ENCODE measurements around the gene STAT4. TPM values are rescaled to one million over a fixed set of nuclear protein-coding genes. Genes with fewer than 3 reads are reported as not detected.
A peak's percentile ranks its signal among the peaks of the same experiment; 100 is the strongest.

Gene STAT4
- total RNA-seq, 2 experiments from 2014 or later: 77.1 to 83.0 TPM

- ATAC-seq (ENCODE audit: poor library complexity) (no peak), DNase-seq (no peak)
- peaks cover 94% of the 10 kb centered on the region for H3K36me3 ChIP-seq (ENCODE audit: insufficient read depth, low read length)
- CTCF ChIA-PET: no interaction called here
- peak overlapping the region; percentile 48 for H3K27ac Mint-ChIP-seq
- H3K27ac ChIP-seq (ENCODE audit: low read depth in 1 of 2, low read length in 2 of 2): no peak overlapping the region
- H3K27me3 Mint-ChIP-seq: no peaks in the 10 kb centered on the region
- H3K9me3 Mint-ChIP-seq: no peaks in the 10 kb centered on the region
- peaks cover 41% of the 10 kb centered on the region for H3K4me1 ChIP-seq (ENCODE audit: insufficient read depth, low read length)
- H3K36me3 Mint-ChIP-seq (ENCODE audit: low read depth): peaks cover 96% of the 10 kb centered on the region
- no peaks in the 10 kb centered on the region for H3K9me3 ChIP-seq (ENCODE audit: control insufficient read depth in 1 of 2, insufficient read depth in 1 of 2, low read length in 2 of 2)
- POLR2A ChIA-PET: interaction anchor here (1.5 to 3.1 kb wide), 3 partner anchors 14 to 59 kb away, joined by 4 to 17 read pairs (median 6); no protein-coding TSS in a partner anchor
- no peak overlapping the region for H3K4me3 Mint-ChIP-seq
- H3K27me3 ChIP-seq (ENCODE audit: control insufficient read depth in 1 of 2, insufficient read depth in 2 of 2, low read length in 2 of 2): no peaks in the 10 kb centered on the region
- TF ChIP-seq CTCF (IDR thresholded peaks at IDR 0.05): no peak
- H3K4me1 Mint-ChIP-seq (ENCODE audit: low read depth): peaks cover 87% of the 10 kb centered on the region
- intact Hi-C loops (cut with DNase I, micrococcal nuclease): no loop called here
- H3K4me3 ChIP-seq (ENCODE audit: low read length): no peak overlapping the region
Observed at GRCh38 chr2:191006297-191006696, 144.5 kb downstream of the STAT4 start.

DNA sequence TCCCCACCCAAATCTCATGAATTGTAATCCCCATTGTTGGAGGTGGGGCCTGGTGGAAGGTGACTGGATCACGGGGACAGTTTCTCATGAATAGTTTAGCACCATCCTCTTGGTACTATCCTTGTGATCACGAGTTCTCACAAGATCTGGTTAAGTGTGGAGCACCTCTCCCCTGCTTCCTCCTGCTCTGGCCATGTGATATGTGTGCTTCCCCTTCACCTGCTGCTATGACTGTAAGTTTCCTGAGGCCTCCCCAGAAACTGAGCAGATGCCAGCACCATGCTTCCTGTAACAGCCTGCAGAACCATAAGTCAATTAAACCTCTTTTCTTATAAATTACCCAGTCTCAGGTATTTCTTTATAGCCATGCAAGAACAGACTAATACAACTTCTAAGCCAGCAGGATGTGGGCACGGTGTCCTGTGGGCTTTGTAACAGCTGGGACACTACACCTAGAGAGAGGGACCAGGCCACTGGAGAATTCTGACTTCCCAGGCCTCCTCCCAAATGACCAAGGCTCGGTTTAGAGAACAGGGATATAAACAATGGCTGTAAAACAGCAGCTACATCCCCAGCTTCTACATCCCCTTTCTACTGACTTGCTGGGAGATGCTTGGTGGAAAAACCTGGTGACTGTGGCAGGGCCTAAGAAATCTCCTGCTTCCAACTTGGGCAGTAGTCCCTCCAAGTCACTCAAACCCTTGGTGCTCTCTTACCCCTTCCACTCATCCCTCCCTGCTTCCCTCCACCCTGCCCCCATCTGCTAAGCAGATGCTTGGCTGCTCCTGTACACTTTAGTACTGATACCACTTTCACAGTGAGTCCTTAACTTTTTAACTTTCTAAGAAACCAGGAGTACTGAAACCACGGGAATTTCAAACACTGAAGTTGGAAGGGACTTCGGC is 147.1 kb downstream of the STAT4 start:
- H3K27ac Mint-ChIP-seq: peak overlapping the region; percentile 48
- no peaks in the 10 kb centered on the region for H3K27me3 ChIP-seq (ENCODE audit: control insufficient read depth in 1 of 2, insufficient read depth in 2 of 2, low read length in 2 of 2)
- intact Hi-C loops (cut with DNase I, micrococcal nuclease): no loop called here
- no peaks in the 10 kb centered on the region for H3K9me3 ChIP-seq (ENCODE audit: control insufficient read depth in 1 of 2, insufficient read depth in 1 of 2, low read length in 2 of 2)
- TF ChIP-seq CTCF (IDR thresholded peaks at IDR 0.05): no peak
- no peaks in the 10 kb centered on the region for H3K27me3 Mint-ChIP-seq
- POLR2A ChIA-PET: interaction anchor here (1.0 to 5.4 kb wide), 3 partner anchors 8 to 17 kb away, joined by 3 to 29 read pairs (median 5); partner anchors contain the start of gene STAT1
- CTCF ChIA-PET: interaction anchor here (1.8 kb wide), 1 partner anchor 23 kb away, joined by 3 read pairs; no protein-coding TSS in a partner anchor
- H3K36me3 Mint-ChIP-seq (ENCODE audit: low read depth): peaks cover 100% of the 10 kb centered on the region
- H3K36me3 ChIP-seq (ENCODE audit: insufficient read depth, low read length): peaks cover 100% of the 10 kb centered on the region
- H3K4me3 ChIP-seq (ENCODE audit: low read length): no peak overlapping the region
- ATAC-seq (ENCODE audit: poor library complexity) (no peak), DNase-seq (no peak)
- H3K9me3 Mint-ChIP-seq: no peaks in the 10 kb centered on the region
- H3K4me1 ChIP-seq (ENCODE audit: insufficient read depth, low read length): peaks cover 26% of the 10 kb centered on the region
- H3K4me1 Mint-ChIP-seq (ENCODE audit: low read depth): peaks cover 76% of the 10 kb centered on the region
- peak overlapping the region; percentile 2 to 7 for H3K27ac ChIP-seq (ENCODE audit: low read depth in 1 of 2, low read length in 2 of 2)
- no peak overlapping the region for H3K4me3 Mint-ChIP-seq

DNA sequence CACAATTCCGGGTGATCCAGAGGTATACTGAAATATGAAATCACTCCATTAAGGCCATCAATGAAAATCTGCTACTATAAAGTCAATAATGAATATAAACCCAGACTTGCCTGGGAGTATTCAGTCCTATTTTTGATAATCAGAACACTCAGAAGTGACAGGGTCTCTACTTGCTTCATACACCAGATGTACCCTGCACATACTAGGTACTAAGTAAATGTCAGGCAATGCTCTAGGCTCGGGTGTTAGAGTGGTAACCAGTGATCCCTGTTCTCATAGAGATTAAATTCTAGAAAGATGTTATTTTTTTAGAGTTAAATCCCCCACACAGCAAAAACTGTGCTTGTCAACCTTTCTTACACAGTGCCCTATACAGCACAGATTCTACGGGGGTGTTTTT is 149.2 kb downstream of the STAT4 start:
- CTCF ChIA-PET: interaction anchor here (1.3 to 1.8 kb wide), 2 partner anchors 18 to 21 kb away, joined by 3 read pairs; no protein-coding TSS in a partner anchor
- Mint-ChIP-seq H3K4me1 (ENCODE audit: low read depth) (peaks cover 63% of the 10 kb centered on the region), H3K27me3 (no peaks in the 10 kb centered on the region), H3K27ac (peak overlapping the region; percentile 48), H3K4me3 (no peak overlapping the region), H3K36me3 (ENCODE audit: low read depth) (peaks cover 98% of the 10 kb centered on the region), H3K9me3 (no peaks in the 10 kb centered on the region)
- Histone ChIP-seq H3K27me3 (ENCODE audit: control insufficient read depth in 1 of 2, insufficient read depth in 2 of 2, low read length in 2 of 2) (no peaks in the 10 kb centered on the region), H3K9me3 (ENCODE audit: control insufficient read depth in 1 of 2, insufficient read depth in 1 of 2, low read length in 2 of 2) (no peaks in the 10 kb centered on the region), H3K36me3 (ENCODE audit: insufficient read depth, low read length) (peaks cover 100% of the 10 kb centered on the region), H3K4me3 (ENCODE audit: low read length) (no peak overlapping the region), H3K27ac (ENCODE audit: low read depth in 1 of 2, low read length in 2 of 2) (peak overlapping the region in 1 of 2 donors; percentile 1), H3K4me1 (ENCODE audit: insufficient read depth, low read length) (peaks cover 28% of the 10 kb centered on the region)
- TF ChIP-seq CTCF (IDR thresholded peaks at IDR 0.05): no peak
- ATAC-seq (ENCODE audit: poor library complexity) (no peak), DNase-seq (no peak)
- POLR2A ChIA-PET: interaction anchor here (1.2 to 5.4 kb wide), 4 partner anchors 8 to 26 kb away, joined by 3 to 29 read pairs (median 4); partner anchors contain the start of gene STAT1
- intact Hi-C loops (cut with DNase I, micrococcal nuclease): no loop called here

All from CD4-positive, alpha-beta T cell (primary cell).